Activated CD8-positive, alpha-beta memory T cell treated with anti-CD3 and anti-CD28 coated beads for 36 hours (primary cell): ENCODE data around the gene OR6N2. TPM values are rescaled to one million over a fixed set of nuclear protein-coding genes. Genes with fewer than 3 reads are reported as not detected.

Source experiments
- CTCF ChIA-PET: fragments of 350-600 bp; sonication (Branson Sonifier 250); formaldehyde crosslinking; loops from one replicate; lab custom pipeline; 2021; ENCODE audit warnings: antibody characterized with exemption; lab: Charles Lee
- POLR2A ChIA-PET: fragments of 350-600 bp; sonication (Branson Sonifier 250); formaldehyde crosslinking; loops from one replicate; lab custom pipeline; 2021; ENCODE audit warnings: antibody characterized with exemption; lab: Charles Lee
- total RNA-seq, 2 experiments: library from RNA; stranded (reverse); gene quantifications; one replicate each; pipeline ENCODE4 v1.2.3, GENCODE V29; 2021

Gene OR6N2
- total RNA-seq: not detected

- CTCF ChIA-PET: no interaction called here
- POLR2A ChIA-PET: no interaction called here
These were observed at the start of gene OR6N2 for GRCh38 chr1:158781104-158781503. Gene OR6N2 (minus strand): TSS chr1:158781204. CDS start chr1:158777635, 3,569 bp downstream.

GRCh38 chr1:158830074-158830677, 49.2 kb upstream of the OR6N2 start:
- CTCF ChIA-PET: no interaction called here
- POLR2A ChIA-PET: no interaction called here

- ChIA-PET POLR2A (no interaction called here), CTCF (no interaction called here)
These were observed 40.7 kb upstream of the OR6N2 start for GRCh38 chr1:158821723-158822122.

GRCh38 chr1:158819461-158820443, 38.7 kb upstream of the OR6N2 start:
- CTCF ChIA-PET: interaction anchor here (1.4 kb wide), 1 partner anchor 13 kb away, joined by 3 read pairs; no protein-coding TSS in a partner anchor
- POLR2A ChIA-PET: interaction anchor here (1.2 kb wide), 1 partner anchor 178 kb away, joined by 4 read pairs; no protein-coding TSS in a partner anchor

GRCh38 chr1:158818975-158819431, 38.0 kb upstream of the OR6N2 start:
- ChIA-PET POLR2A (interaction anchor here (0.9 to 1.2 kb wide), 2 partner anchors 178 to 191 kb away, joined by 3 to 4 read pairs; partner anchors contain the start of gene IFI16), CTCF (interaction anchor here (1.4 kb wide), 1 partner anchor 12 kb away, joined by 3 read pairs; no protein-coding TSS in a partner anchor)

- CTCF ChIA-PET: interaction anchor here (1.4 kb wide), 1 partner anchor 12 kb away, joined by 3 read pairs; no protein-coding TSS in a partner anchor
- POLR2A ChIA-PET: interaction anchor here (0.9 kb wide), 1 partner anchor 191 kb away, joined by 3 read pairs; the partner anchor contains the start of gene IFI16
These were observed 37.6 kb upstream of the OR6N2 start for GRCh38 chr1:158818560-158818959.

GRCh38 chr1:158814970-158815369, 34.0 kb upstream of the OR6N2 start:
- ChIA-PET POLR2A (no interaction called here), CTCF (no interaction called here)

- CTCF ChIA-PET: no interaction called here
- POLR2A ChIA-PET: no interaction called here
These were observed 32.2 kb upstream of the OR6N2 start for GRCh38 chr1:158813164-158813563.

GRCh38 chr1:158812336-158812735, 31.3 kb upstream of the OR6N2 start:
- POLR2A ChIA-PET: no interaction called here
- CTCF ChIA-PET: interaction anchor here (1.3 kb wide), 1 partner anchor 16 kb away, joined by 3 read pairs; no protein-coding TSS in a partner anchor

GRCh38 chr1:158810311-158810710, 29.3 kb upstream of the OR6N2 start:
- ChIA-PET CTCF (no interaction called here), POLR2A (no interaction called here)

GRCh38 chr1:158809862-158810261, 28.9 kb upstream of the OR6N2 start:
- ChIA-PET POLR2A (no interaction called here), CTCF (no interaction called here)

- CTCF ChIA-PET: no interaction called here
- POLR2A ChIA-PET: no interaction called here
These were observed 28.3 kb upstream of the OR6N2 start for GRCh38 chr1:158809256-158809655.

GRCh38 chr1:158806916-158807536, 26.0 kb upstream of the OR6N2 start:
- CTCF ChIA-PET: interaction anchor here (1.3 kb wide), 1 partner anchor 12 kb away, joined by 3 read pairs; no protein-coding TSS in a partner anchor
- POLR2A ChIA-PET: no interaction called here

- POLR2A ChIA-PET: no interaction called here
- CTCF ChIA-PET: no interaction called here
These were observed 22.7 kb upstream of the OR6N2 start for GRCh38 chr1:158803678-158804077.

GRCh38 chr1:158801396-158801795, 20.4 kb upstream of the OR6N2 start:
- ChIA-PET POLR2A (no interaction called here), CTCF (no interaction called here)

- CTCF ChIA-PET: no interaction called here
- POLR2A ChIA-PET: no interaction called here
These were observed 19.5 kb upstream of the OR6N2 start for GRCh38 chr1:158800526-158800925.

- POLR2A ChIA-PET: no interaction called here
- CTCF ChIA-PET: no interaction called here
These were observed 18.7 kb upstream of the OR6N2 start for GRCh38 chr1:158799689-158800088.

- ChIA-PET CTCF (no interaction called here), POLR2A (no interaction called here)
These were observed 17.5 kb upstream of the OR6N2 start for GRCh38 chr1:158798531-158798930.

GRCh38 chr1:158794247-158794646, 13.2 kb upstream of the OR6N2 start:
- CTCF ChIA-PET: interaction anchor here (0.7 to 1.1 kb wide), 3 partner anchors 181 to 204 kb away, joined by 4 to 5 read pairs (median 4); no protein-coding TSS in a partner anchor
- POLR2A ChIA-PET: no interaction called here
